GM12864 (cell line): Measurements from ENCODE around the gene TDRD10.

ENCODE experiments used
- DNase-seq: peaks from one replicate; pipeline ENCODE4 v3.0.0-alpha.2; 2011; ENCODE audit warnings: low read depth
- H3K4me3 ChIP-seq: 2 replicates; pipeline ENCODE4 v1.5.1; 2011; ENCODE audit warnings: mild to moderate bottlenecking, low read depth, low read length, control low read depth
- TF ChIP-seq, protein P1 (sequence below): IDR thresholded peaks from 2 replicates; pipeline ENCODE4 v1.5.1; 2011; ENCODE audit warnings: low read depth, mild to moderate bottlenecking, moderate library complexity, low read length, control low read depth, inconsistent platforms; ENCODE audit errors: missing control alignments

The TDRD10 gene

DNA sequence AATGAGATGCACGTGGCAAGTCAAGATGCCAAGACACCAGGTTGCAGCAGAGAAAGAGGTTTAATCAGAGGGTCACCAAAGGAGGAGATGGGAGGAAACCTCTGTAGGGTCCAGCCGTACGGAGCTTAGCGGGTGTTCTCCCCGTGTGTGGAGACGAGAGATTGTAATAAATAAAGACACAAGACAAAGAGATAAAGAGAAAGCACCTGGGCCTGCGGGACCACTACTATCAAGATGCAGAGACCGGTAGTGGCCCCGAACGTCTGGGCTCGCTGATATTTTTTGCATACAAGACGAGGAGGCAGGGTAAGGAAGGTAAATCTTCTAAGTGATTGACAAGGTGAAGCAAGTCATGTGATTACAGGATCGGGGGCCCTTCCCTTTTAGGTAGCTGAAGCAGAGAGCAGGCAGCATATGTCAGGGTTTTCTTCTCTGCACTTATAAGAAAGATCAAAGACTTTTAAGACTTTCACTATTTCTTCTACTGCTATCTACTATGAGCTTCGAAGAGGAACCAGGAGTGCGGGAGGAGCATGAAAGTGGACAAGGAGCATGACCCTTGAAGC is 41.2 kb upstream of the TDRD10 start:
- H3K4me3 ChIP-seq = no peak overlapping the region
- TF ChIP-seq, protein P1, sequence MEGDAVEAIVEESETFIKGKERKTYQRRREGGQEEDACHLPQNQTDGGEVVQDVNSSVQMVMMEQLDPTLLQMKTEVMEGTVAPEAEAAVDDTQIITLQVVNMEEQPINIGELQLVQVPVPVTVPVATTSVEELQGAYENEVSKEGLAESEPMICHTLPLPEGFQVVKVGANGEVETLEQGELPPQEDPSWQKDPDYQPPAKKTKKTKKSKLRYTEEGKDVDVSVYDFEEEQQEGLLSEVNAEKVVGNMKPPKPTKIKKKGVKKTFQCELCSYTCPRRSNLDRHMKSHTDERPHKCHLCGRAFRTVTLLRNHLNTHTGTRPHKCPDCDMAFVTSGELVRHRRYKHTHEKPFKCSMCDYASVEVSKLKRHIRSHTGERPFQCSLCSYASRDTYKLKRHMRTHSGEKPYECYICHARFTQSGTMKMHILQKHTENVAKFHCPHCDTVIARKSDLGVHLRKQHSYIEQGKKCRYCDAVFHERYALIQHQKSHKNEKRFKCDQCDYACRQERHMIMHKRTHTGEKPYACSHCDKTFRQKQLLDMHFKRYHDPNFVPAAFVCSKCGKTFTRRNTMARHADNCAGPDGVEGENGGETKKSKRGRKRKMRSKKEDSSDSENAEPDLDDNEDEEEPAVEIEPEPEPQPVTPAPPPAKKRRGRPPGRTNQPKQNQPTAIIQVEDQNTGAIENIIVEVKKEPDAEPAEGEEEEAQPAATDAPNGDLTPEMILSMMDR = no peak
- DNase-seq = no peak

DNA sequence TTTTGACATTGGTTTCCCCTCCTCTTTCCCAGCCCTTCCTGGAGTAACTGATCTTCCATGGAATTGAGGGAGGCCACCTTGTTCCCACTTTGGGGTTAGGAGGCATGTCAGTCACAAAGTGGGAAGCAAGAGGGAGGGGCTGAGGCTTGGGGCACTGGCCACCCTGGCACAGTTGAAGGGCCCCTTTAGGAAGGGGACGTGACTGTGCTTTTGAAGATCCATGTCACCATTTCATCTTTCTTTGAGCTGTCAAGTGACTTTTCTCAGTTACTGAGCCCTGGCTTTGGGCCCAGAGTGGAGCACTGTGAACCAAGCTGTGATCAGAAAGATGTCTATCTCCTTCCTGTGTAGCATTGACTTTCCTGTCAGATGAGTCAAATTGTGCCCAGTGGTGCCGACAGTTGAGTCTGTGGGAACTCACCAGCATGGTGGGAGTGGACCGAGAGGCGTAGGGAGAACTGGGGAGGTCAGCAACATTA is 38.5 kb upstream of the TDRD10 start:
- no peak for DNase-seq
- H3K4me3 ChIP-seq = no peak overlapping the region
- TF ChIP-seq, protein P1 = no peak

DNA sequence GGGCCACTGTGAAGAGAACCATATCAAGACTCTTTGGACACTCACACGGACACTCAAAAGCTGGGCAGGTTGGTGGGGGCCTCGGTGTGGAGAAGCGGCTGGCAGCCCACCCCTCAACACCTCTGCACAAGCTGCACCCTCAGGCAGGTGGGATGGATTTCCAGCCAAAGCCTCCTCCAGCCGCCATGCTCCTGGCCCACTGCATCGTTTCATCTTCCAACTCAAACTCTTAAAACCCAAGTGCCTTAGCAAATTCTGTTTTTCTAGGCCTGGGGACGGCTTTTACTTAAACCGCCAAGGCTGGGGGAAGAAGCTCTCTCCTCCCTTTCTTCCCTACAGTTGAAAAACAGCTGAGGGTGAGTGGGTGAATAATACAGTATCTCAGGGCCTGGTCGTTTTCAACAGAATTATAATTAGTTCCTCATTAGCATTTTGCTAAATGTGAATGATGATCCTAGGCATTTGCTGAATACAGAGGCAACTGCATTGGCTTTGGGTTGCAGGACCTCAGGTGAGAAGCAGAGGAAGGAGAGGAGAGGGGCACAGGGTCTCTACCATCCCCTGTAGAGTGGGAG is 36.3 kb upstream of the TDRD10 start:
- no peak overlapping the region for H3K4me3 ChIP-seq
- DNase-seq = no peak
- TF ChIP-seq, protein P1 = no peak

- TF ChIP-seq, protein P1 = no peak
- no peak overlapping the region for H3K4me3 ChIP-seq
- DNase-seq = no peak
Measured at GRCh38 chr1:154466206-154466605, 35.8 kb upstream of the TDRD10 start.

DNA sequence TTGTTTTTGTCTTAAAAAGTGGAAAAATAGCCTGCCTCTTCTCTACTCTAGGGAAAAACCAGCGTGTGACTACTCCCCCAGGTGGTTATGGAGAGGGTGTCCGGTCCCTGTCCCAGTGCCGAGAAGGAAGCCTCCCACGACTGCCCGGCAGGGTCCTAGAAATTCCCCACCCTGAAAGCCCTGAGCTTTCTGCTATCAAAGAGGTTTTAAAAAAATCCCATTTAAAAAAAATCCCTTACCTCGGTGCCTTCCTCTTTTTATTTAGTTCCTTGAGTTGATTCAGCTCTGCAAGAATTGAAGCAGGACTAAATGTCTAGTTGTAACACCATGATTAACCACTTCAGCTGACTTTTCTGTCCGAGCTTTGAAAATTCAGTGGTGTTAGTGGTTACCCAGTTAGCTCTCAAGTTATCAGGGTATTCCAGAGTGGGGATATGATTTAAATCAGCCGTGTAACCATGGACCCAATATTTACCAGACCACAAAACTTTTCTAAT is 35.0 kb upstream of the TDRD10 start:
- H3K4me3 ChIP-seq = no peak overlapping the region

GRCh38 chr1:154467434-154468102 is 34.5 kb upstream of the TDRD10 start:
- DNase-seq = no peak
- TF ChIP-seq, protein P1 = no peak

More for the DNA sequence above, 35.0 kb upstream of the TDRD10 start:
- DNase-seq = no peak
- TF ChIP-seq, protein P1 = peak; percentile 33

More at GRCh38 chr1:154467434-154468102, 34.5 kb upstream of the TDRD10 start:
- H3K4me3 ChIP-seq = no peak overlapping the region
